HG03039 (cell line): ENCODE measurements around the gene GGA2.
"Not testable (repeated sequence)": the region's sequence is repeated elsewhere in the genome, so short reads cannot be mapped to it uniquely, and the experiment has no call there.

Experiments used
- ATAC-seq: cut with Tn5 transposase; IDR thresholded peaks from one replicate; pipeline ENCODE4 v1.9.1; 2021; ENCODE audit warnings: mild to moderate bottlenecking, moderate library complexity; ENCODE audit not compliant: unreplicated experiment

GGA2 gene, protein sequence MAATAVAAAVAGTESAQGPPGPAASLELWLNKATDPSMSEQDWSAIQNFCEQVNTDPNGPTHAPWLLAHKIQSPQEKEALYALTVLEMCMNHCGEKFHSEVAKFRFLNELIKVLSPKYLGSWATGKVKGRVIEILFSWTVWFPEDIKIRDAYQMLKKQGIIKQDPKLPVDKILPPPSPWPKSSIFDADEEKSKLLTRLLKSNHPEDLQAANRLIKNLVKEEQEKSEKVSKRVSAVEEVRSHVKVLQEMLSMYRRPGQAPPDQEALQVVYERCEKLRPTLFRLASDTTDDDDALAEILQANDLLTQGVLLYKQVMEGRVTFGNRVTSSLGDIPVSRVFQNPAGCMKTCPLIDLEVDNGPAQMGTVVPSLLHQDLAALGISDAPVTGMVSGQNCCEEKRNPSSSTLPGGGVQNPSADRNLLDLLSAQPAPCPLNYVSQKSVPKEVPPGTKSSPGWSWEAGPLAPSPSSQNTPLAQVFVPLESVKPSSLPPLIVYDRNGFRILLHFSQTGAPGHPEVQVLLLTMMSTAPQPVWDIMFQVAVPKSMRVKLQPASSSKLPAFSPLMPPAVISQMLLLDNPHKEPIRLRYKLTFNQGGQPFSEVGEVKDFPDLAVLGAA

DNA sequence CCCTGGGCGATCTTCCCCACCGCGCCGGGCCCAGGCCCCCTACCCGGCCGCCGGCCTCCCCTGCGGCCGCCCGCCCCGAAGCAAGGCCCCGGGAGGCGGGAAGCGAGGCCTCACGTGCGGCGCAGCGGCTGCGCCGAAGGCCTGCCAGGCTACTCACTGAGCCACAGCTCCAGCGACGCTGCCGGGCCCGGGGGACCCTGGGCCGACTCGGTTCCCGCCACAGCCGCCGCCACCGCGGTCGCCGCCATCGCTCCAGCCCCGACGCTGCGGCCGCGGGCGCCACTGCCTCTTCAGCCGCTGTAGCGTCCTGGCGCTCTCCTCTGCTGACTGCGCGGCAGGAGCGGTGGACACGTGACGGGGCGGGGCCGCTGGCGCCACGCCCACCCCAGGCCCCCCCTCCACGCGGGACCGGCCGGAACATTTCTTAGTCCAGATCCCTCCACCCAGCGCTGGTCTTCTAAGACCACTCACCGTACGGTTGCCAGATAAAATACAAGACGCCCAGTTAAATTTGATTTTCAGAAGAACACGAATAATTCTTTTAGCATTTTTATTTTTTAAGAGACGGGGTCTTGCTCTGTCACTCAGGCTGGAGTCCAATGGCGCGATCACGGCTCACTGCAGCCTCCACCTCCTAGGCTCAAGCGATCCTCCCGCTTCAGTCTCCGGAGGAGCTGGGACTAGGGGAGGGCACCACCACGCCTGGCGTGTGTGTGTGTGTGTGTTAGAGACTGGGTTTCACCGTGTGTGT, at the start of gene GGA2:
Gene GGA2 (minus strand): TSS at position 331 of the 751 bp plus-strand sequence. CDS start 83 bp downstream, at position 248.
- peak; percentile 75 for ATAC-seq

DNA sequence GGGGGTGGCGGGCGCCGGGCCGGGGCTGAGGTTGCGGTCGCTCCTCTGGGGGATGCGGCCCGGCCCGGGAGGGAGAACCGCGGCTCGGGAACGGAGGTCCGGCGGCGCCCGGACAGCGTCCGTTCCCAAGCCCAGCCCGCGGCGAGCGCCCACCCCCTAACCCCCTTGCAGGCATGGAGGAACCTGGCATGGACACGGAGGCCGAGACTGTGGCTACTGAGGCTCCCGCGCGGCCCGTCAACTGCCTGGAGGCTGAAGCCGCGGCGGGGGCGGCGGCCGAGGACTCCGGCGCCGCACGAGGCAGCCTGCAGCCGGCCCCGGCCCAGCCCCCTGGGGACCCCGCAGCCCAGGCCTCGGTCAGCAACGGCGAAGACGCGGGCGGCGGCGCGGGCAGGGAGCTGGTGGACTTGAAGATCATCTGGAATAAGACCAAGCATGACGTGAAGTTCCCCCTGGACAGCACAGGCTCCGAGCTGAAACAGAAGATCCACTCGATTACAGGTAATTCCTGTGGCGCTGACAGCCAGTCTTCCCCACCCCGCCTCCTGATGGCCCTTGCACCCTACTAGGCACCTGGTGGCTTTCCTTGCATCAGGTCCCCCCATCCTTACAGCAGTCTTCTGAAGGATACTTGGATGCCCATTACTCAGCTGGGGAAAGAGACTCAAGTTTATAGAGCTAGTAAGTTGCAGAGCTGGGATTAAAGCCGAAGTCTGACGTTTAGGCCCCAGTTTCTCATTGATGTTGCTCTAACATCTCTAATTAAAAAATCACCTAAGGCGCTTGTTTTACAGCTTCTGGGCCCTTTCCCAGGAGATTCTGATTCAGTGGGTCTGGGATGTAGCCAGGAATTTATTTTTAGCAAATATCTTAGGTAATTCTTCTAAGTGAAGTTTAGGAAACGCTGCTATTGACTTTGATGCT, 47.7 kb upstream of the GGA2 start:
- peak; percentile 0 for ATAC-seq

DNA sequence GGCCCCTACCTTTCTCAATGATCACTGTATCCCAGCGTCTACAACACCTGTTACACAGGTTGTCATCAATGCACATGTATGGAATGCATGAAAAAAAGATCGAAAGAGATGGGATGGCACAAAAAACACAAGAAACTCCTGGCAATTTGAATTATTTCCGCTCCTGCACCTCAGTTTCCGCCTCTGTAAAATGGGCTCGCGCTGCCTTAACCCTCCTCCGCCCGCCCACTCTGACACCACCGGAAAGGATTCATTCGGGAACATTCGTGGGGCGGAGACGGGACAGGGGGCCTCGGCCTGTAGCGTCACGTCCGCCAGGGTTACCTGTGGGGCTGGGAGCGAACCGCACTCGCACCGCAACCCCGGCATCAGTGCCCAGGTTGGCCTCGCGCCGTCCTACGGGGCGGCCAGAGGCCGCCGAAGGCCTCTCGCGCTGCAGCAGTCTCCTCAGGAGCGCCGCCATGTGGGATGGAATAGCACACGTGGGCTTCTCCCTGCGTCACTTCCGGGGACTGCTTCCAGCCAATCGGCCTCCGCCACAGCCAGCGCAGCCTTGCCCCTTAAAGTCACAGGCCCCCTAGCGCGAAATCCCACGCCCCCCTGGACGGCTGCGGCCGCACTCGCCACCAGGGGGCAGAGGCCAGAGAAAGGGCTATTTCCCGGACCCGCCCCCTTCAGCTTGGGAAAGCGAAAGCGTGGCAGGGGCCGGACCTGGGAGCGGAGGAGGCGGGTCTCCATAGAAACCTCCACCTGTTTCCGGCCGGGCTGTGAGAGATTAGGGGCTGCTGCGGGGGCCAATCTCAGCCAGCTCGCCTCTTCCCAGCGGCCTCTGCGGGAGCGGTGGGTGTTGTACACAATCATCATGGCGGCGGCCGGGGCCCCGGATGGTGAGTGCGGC, 46.8 kb upstream of the GGA2 start, which contains the start of the genes EARS2 and UBFD1:
Gene EARS2 (minus strand): TSS at position 470 of the 898 bp plus-strand sequence. CDS start 7 bp downstream, at position 463.
Gene UBFD1 (plus strand): TSS at position 847 of the 898 bp plus-strand sequence. CDS start 16 bp downstream, at position 863.
- ATAC-seq, result peak; percentile 83

DNA sequence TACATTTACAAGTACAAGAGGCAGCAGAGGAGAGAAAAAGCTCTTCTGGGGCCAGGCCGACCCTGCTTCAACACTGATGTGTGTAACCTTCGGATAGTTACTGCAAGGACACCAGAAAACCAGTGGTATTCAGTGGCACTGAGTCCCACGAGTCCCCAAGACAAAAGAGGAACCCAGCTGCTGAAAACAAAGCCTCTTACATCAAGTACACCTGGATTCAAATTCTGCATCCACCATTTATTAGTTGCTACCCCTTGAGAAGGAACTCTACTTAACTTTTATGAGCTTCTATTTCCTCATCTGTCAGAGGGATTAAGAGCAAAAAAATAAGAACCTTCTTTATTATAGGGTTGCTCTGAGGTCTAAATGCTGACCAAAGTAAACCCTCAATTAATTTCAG, 44.2 kb upstream of the GGA2 start:
- ATAC-seq, result no peak

DNA sequence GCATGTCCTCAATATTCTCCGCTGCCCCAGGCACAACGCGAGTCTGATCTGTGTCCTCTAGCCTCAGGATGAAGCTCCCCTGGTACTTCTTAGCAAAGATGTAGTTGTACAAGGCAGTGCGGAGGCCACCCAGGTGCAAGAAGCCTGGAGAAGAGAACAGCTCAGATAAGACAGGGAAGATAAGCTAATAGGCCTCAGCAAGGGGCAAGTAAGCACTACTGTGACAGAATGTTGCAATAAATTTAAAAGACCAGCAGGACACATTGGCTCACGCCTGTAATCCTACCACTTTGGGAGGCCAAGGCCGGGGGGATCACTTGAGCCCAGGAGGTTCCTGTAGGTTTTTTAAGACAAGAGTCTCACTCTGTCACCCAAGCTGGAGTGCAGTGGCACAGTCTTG, 41.9 kb upstream of the GGA2 start:
- no peak for ATAC-seq

DNA sequence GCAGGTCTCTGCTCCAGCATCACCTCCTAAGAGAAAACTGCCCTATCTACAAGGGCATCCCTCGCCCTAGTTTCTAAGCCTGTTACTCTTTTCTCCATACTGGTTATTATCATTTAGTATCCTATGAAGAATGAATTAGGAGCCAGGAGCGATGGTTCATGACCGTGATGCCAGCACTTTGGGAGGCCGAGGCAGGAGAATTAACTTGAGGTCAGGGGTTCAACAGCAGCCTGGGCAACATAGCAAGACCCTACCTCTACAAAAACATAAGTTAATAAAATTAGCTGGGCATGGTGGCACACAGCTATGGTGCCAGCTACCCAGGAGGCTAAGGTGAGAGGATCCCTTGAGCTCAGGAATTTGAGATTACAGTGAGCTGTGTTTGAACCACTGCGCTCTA, 39.6 kb upstream of the GGA2 start:
- no peak for ATAC-seq

DNA sequence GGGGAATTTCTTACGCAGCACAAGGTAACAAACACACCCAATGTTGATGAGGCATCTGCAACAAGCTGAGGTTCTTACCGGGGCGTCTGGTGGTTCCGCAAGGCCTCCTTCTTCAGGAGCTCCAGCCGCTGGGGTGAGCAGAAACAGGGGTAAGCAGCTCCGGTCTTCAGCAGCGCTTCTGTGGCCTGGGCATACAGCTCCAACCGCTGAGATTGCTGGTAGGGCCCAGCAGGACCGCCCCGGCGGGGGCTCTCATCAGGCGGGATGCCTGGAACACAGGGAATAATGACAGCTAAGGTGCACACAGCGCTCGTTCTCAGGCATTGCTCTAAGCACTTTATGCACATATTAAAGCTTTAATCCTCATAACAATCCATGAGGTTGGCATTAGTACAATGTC, 34.1 kb upstream of the GGA2 start:
- ATAC-seq, result no peak

DNA sequence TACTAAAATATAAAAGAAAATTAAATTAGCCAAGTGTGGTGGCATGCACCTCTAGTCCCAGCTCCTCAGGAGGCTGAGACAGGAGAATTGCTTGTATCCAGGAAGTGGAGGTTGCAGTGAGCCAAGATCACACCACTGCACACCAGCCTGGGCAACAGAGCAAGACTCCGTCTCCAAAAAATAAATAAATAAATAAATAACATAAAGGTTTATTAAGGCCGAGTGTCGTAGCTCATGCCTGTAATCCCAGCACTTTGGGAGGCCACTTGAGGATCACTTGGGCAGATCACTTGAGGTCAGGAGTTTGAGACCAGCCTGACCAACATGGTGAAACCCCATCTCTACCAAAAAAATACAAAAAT, 30.5 kb upstream of the GGA2 start:
- ATAC-seq, result not testable (repeated sequence)

DNA sequence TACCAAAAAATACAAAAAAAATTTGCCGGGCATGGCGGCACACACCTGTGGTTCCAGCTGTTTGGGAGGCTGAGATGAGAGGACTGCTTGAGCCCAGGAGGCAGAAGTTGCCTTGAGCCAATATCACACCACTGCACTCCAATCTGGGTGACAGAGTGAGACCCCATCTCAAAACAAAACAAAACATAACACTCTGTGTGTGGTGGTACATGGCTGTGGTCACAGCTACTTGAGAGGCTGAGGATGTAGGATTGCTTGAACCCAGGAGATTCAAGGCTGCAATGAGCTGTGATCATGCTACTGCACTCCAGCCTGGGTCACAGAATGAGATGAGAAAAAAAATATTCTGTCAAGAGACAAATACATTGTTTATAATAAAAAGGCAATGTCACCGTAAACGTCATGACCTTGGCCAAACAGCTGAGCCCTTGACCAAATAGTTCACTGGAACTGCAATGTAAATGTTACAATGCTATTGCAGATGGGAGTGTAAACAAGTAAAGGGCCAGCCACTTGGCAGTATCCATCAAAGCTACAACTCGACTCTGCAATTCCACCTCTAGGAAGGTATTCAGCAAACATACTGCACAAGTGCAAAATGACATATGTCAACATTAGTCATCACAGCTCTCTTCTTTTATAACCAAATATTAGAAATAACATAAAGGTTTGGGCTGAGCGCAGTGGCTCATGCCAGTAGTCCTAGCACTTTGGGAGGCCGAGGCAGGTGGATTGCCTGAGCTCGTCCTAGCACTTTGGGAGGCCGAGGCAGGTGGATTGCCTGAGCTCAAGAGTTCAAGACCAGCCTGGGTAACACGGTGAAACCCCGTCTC, 29.9 kb upstream of the GGA2 start:
- no peak for ATAC-seq

DNA sequence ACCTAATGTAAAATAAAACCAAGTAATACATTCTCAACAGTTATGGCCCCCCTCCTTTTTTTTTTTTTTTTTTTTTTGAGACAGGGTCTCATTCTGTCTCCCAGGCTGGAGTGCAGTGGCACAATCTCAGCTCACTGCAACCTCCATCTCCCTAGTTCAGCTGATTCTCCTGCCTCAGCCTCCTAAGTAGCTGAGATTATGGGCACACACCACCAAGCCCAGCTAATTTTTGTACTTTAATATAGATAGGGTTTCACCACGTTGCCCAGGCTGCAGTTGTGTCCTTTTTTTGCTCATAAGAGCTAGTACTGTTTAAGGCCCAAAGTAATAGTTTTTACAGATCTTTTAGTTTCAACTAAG, 28.6 kb upstream of the GGA2 start:
- no peak for ATAC-seq

DNA sequence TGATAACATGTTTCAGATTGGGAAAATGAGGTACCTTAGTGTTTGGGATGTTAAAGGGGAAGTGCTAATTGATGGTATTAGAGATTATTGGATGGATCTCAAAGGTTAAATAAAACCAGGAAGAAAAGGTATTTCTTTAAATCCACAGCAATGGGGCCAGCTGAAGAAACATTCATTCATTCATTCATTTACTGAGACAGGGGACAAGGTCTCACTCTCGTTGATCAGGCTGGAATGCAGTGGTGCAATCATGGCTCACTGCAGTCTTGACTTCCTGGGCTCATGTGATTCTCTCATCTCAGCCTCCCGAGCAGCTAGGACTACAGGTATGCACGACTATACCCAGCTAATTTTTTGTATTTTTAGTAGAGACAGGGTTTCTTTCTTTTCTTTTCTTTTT, 27.1 kb upstream of the GGA2 start:
- no peak for ATAC-seq

DNA sequence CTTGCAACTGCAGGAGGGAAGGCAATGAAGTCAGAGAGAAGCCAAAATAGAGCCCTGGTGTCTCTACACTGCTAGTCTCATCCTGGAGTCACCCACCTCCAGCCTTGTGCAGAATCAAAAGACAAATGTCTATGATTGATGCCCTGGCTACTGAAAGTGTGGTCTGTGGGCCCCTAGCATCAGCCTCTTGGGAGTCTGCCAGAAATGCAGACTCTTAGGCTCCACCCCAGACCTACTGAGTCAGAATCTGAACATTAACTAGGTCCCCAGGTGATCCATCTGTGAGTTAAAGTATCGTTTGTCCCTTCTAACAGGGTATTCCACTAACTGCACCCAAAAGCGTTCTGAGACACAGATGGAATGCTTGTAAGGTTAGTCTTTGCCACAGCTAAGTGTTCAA, 25.6 kb upstream of the GGA2 start:
- no peak for ATAC-seq

DNA sequence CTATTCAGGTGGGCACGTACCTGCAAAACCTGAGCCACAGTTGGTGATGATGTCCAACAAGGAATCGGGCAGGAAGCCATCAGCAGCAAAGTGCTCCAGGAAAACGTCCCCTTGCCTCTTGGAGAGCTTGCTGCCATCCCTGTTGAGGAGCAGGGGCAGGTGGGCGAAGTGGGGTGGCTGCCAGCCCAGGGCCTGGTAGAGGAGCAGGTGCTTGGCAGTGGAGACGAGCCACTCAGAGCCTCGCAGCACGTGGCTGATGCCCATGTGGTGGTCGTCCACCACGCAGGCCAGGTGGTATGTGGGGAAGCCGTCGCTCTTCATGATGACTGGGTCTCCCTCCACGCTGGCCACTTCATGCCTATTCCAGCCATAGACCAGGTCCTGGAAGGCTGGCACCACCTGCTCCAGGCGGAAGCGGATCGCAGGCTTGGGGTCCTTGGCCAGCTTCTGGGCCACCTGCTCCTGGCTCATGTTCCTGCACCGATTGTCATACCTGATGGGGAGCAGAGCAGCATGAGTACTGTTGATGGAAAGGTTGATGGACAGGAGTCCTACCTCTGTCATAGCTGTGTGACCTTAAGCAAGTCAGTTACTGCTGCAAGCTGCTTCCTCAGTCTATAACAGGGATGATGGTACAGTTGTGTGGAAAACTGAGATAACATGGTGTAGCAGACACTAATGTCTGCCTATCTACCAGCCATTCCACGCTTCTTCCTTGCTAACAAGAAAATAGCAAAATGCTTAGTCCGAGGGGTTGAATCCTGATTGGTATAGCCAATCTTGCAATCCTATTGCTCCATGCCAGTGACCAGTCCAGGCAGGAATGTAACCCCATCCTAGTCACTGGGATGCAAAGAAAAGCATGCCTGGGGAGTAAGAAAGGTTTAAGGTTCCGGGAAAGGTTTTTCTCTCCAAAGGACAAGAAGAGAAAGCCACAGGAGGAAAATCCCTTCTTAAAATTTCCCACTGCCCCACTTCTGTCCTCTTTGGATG, 24.9 kb upstream of the GGA2 start:
- ATAC-seq, result no peak

DNA sequence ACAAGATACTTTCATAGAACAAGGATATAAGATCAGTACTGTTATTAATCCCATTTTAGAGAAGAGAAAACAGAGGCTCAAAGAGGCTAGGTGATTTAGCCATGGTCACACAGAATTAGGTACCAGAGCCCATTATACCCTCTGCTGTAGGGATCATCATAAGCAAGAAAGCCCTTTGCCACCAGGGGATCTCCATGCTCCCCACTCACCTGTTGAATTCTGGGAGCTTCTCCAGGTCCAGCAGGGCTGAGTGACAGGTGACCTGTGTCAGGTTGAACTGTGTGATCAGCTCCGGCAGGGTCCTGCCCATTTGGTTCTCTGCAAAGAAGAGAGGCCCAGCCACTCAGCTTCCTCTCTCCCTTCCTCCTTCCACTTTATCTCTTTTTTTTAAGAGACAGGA, 22.2 kb upstream of the GGA2 start:
- no peak for ATAC-seq

DNA sequence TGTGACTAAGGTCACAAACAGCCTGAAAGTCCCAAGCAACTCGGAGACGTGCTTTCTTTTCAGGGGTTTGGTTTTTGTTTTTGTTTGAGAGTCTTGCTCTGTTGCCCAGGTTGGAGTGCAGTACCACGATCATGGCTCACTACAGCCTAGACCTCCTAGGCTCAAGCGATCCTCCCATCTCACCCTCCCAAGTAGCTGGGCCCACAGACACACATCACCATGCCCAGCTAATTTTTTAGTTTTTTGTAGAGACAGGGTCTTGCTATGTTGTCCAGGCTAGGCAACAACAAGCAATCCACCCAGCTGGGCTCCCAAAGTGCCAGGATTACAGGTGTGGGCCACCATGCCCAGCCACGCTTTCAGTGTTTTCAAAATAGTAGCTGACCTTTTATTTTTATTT, 19.8 kb upstream of the GGA2 start:
- no peak for ATAC-seq

DNA sequence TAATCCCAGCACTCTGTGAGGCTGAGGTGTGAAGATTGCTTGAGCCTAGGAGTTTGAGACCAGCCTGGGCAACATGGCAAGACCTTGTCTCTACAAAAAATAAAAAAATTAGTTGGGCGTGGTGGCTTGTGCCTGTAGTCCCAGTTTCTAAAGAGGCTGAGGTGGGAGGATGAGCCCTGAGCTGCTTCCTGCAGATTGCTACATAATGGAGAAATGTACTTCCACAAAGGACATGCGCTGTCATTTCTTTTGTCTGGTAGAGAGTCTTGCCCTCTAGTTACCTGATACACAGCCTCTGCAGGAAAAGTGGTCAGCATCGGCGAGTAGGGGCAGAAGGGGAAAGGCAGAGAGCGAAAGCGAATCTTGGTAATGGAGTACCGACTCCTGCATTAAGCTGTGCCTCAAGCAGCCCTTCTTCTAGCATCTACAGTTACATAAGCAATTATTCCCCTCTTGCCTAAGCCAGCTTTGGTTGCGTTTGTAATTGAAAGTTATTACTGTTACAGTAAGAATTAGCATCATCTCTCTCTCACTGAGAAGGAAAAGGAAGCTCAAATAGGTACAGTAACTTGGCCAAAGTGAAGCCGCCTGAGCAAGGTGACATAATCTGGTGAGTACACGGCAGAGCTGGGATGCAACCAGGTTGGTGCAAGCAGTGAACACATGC, 18.5 kb upstream of the GGA2 start:
- ATAC-seq, result no peak
